HEK293 (cell line): ENCODE results near the gene POLG2.
A peak's percentile ranks its signal among the peaks of the same experiment; 100 is the strongest.

ENCODE experiments used
- AEBP2 ChIP-seq: fragments of 450-650 bp; formaldehyde crosslinking; IDR thresholded peaks from 2 replicates; pipeline ENCODE4 v1.5.1; 2016; ENCODE audit warnings: missing biosample characterization, missing genetic modification characterization, borderline replicate concordance
- GLI4 ChIP-seq: fragments of 450-650 bp; formaldehyde crosslinking; IDR thresholded peaks from 2 replicates; pipeline ENCODE4 v1.5.1; 2016; ENCODE audit warnings: missing biosample characterization, missing genetic modification characterization
- KLF10 ChIP-seq: fragments of 450-650 bp; IDR thresholded peaks from 2 replicates; pipeline ENCODE4 v1.5.1; 2018; ENCODE audit warnings: missing biosample characterization, mild to moderate bottlenecking, missing genetic modification characterization
- KLF16 ChIP-seq: fragments of 450-650 bp; formaldehyde crosslinking; IDR thresholded peaks from 2 replicates; pipeline ENCODE4 v1.5.1; 2017; ENCODE audit warnings: missing biosample characterization, missing genetic modification characterization
- KLF8 ChIP-seq: fragments of 450-650 bp; formaldehyde crosslinking; IDR thresholded peaks from 2 replicates; pipeline ENCODE4 v1.5.1; 2016; ENCODE audit warnings: missing biosample characterization, missing genetic modification characterization
- REST ChIP-seq: fragments of 450-650 bp; formaldehyde crosslinking; IDR thresholded peaks from 2 replicates; pipeline ENCODE4 v1.5.1; 2016; ENCODE audit warnings: missing biosample characterization, missing genetic modification characterization
- SCRT2 ChIP-seq: fragments of 450-650 bp; formaldehyde crosslinking; IDR thresholded peaks from 2 replicates; pipeline ENCODE4 v1.5.1; 2016; ENCODE audit warnings: missing biosample characterization, missing genetic modification characterization
- SETDB1 ChIP-seq: IDR thresholded peaks from one replicate; pipeline ENCODE4 v1.6.1; 2017; ENCODE audit warnings: mild to moderate bottlenecking, low read length, moderate library complexity, mixed read lengths; ENCODE audit not compliant: insufficient read length
- ZBTB20 ChIP-seq: fragments of 450-650 bp; formaldehyde crosslinking; IDR thresholded peaks from 2 replicates; pipeline ENCODE4 v1.5.1; 2016; ENCODE audit warnings: missing biosample characterization, missing genetic modification characterization
- ZBTB44 ChIP-seq: fragments of 450-650 bp; IDR thresholded peaks from 2 replicates; pipeline ENCODE4 v1.5.1; 2018; ENCODE audit warnings: missing biosample characterization, mild to moderate bottlenecking, missing genetic modification characterization
- ZBTB7A ChIP-seq: fragments of 450-650 bp; formaldehyde crosslinking; IDR thresholded peaks from 2 replicates; pipeline ENCODE4 v1.5.1; 2016; ENCODE audit warnings: low read depth, missing biosample characterization, missing genetic modification characterization
- ZNF155 ChIP-seq: fragments of 450-650 bp; formaldehyde crosslinking; IDR thresholded peaks from 2 replicates; pipeline ENCODE4 v1.5.1; 2016; ENCODE audit warnings: missing biosample characterization, missing genetic modification characterization
- ZNF174 ChIP-seq: fragments of 450-650 bp; formaldehyde crosslinking; IDR thresholded peaks from 2 replicates; pipeline ENCODE4 v1.5.0; 2017; ENCODE audit warnings: missing biosample characterization, mild to moderate bottlenecking, missing genetic modification characterization
- ZNF214 ChIP-seq: fragments of 450-650 bp; formaldehyde crosslinking; IDR thresholded peaks from 2 replicates; pipeline ENCODE4 v1.5.1; 2017; ENCODE audit warnings: missing biosample characterization, mild to moderate bottlenecking, missing genetic modification characterization, borderline replicate concordance
- ZNF24 ChIP-seq: fragments of 450-650 bp; formaldehyde crosslinking; IDR thresholded peaks from 2 replicates; pipeline ENCODE4 v1.5.1; 2016; ENCODE audit warnings: missing biosample characterization, missing genetic modification characterization
- ZNF280C ChIP-seq: fragments of 450-650 bp; formaldehyde crosslinking; IDR thresholded peaks from 2 replicates; pipeline ENCODE4 v1.5.1; 2016; ENCODE audit warnings: missing biosample characterization, missing genetic modification characterization
- ZNF335 ChIP-seq: fragments of 450-650 bp; formaldehyde crosslinking; conservative IDR thresholded peaks from 2 replicates; pipeline ENCODE4 v1.5.1; 2016; ENCODE audit warnings: missing biosample characterization, missing genetic modification characterization
- ZNF362 ChIP-seq: fragments of 450-650 bp; formaldehyde crosslinking; IDR thresholded peaks from 2 replicates; pipeline ENCODE4 v1.5.1; 2016; ENCODE audit warnings: missing biosample characterization, missing genetic modification characterization
- ZNF366 ChIP-seq: fragments of 450-650 bp; formaldehyde crosslinking; conservative IDR thresholded peaks from 2 replicates; pipeline ENCODE4 v1.5.1; 2016; ENCODE audit warnings: missing biosample characterization, missing genetic modification characterization
- ZNF394 ChIP-seq: fragments of 450-650 bp; formaldehyde crosslinking; IDR thresholded peaks from 2 replicates; pipeline ENCODE4 v1.5.1; 2016; ENCODE audit warnings: missing biosample characterization, missing genetic modification characterization, mild to moderate bottlenecking, moderate library complexity, borderline replicate concordance
- ZNF510 ChIP-seq: fragments of 450-650 bp; formaldehyde crosslinking; IDR thresholded peaks from 2 replicates; pipeline ENCODE4 v1.5.1; 2018; ENCODE audit warnings: mild to moderate bottlenecking, missing genetic modification characterization, missing biosample characterization; ENCODE audit not compliant: insufficient replicate concordance
- ZNF580 ChIP-seq: fragments of 450-650 bp; formaldehyde crosslinking; IDR thresholded peaks from 2 replicates; pipeline ENCODE4 v1.5.1; 2016; ENCODE audit warnings: missing biosample characterization, missing genetic modification characterization
- ZNF701 ChIP-seq: fragments of 450-650 bp; formaldehyde crosslinking; IDR thresholded peaks from 2 replicates; pipeline ENCODE4 v1.5.1; 2016; ENCODE audit warnings: missing biosample characterization, missing genetic modification characterization
- ZNF777 ChIP-seq: fragments of 450-650 bp; formaldehyde crosslinking; IDR thresholded peaks from 2 replicates; pipeline ENCODE4 v1.5.1; 2017; ENCODE audit warnings: missing biosample characterization, missing genetic modification characterization, borderline replicate concordance
- ZNF837 ChIP-seq: fragments of 450-650 bp; formaldehyde crosslinking; IDR thresholded peaks from 2 replicates; pipeline ENCODE4 v1.5.1; 2016; ENCODE audit warnings: missing biosample characterization, missing genetic modification characterization

Gene POLG2

GRCh38 chr17:64506576-64507412, 9.9 kb upstream of the POLG2 start, which contains the start of gene CEP95 (continued):
- no peak for TF ChIP-seq ZNF155 (tag by site-specific recombination)
- peak; percentile 96 for TF ChIP-seq ZBTB7A (tag by site-specific recombination)
- TF ChIP-seq ZNF580 (tag by site-specific recombination), result peak; percentile 38; the same call in 1 of the 2 replicates
- no peak for TF ChIP-seq ZNF174 (tag by site-specific recombination)
- TF ChIP-seq ZBTB44 (tag by site-specific recombination), result 0 out of 2 replicates have a peak, but pooled peaks have one; percentile 17
- peak; percentile 65 for TF ChIP-seq ZNF335
- TF ChIP-seq KLF8 (tag by site-specific recombination), result peak; percentile 95
- peak; percentile 68 for TF ChIP-seq ZNF394
- TF ChIP-seq ZNF510 (tag by site-specific recombination), result no peak
- no peak for TF ChIP-seq SETDB1
- TF ChIP-seq ZNF837 (tag by site-specific recombination), result no peak
- TF ChIP-seq ZNF701 (tag by site-specific recombination), result no peak
- TF ChIP-seq GLI4 (tag by site-specific recombination), result no peak
- TF ChIP-seq ZNF362 (tag by site-specific recombination), result no peak
- TF ChIP-seq ZNF777, result peak; percentile 27; the same call in 1 of the 2 replicates
- TF ChIP-seq REST, result no peak
- TF ChIP-seq SCRT2 (tag by site-specific recombination), result no peak
- peak; percentile 56; the same call in 1 of the 2 replicates for TF ChIP-seq ZNF366
- TF ChIP-seq ZBTB20 (tag by site-specific recombination), result peak; percentile 79; the same call in 1 of the 2 replicates
- TF ChIP-seq ZNF24, result peak; percentile 70
- no peak for TF ChIP-seq AEBP2
- TF ChIP-seq KLF10 (tag by site-specific recombination), result peak; percentile 66
- no peak for TF ChIP-seq ZNF280C (tag by site-specific recombination)
- TF ChIP-seq ZNF214 (tag by site-specific recombination), result no peak
- TF ChIP-seq KLF16 (tag by site-specific recombination), result peak; percentile 62
